ENCODE measurements around the gene SYNDIG1.
"Not testable (repeated sequence)": the region's sequence is repeated elsewhere in the genome, so short reads cannot be mapped to it uniquely, and the experiment has no call there.

SYNDIG1 gene

GRCh38 chr20:24493661-24494459 lies 24.4 kb downstream of the SYNDIG1 start:
- no peak for DNase-seq

DNA sequence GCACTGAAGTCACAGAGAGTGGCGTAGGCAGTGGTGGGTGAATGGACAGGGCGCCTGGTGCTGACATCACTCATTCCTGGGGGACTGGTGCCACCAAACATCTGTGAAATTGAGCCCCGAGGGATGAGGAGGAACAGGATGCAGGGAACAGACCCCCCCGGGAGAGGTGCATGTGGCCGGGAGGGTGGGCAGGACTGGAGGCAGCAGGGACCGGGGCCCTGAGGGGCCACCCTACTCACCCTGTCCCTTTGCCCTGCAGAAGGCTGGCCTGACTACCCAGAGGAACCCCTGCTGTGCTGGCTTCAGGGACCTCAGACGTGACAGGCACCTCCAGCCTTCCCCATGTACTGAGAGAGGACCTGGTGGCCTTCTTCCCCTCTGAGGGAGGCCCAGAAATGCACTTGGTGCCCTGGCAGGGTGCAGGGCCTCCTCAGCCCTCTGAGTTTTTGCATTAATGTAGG lies 25.1 kb downstream of the SYNDIG1 start:
- no peak for DNase-seq

DNA sequence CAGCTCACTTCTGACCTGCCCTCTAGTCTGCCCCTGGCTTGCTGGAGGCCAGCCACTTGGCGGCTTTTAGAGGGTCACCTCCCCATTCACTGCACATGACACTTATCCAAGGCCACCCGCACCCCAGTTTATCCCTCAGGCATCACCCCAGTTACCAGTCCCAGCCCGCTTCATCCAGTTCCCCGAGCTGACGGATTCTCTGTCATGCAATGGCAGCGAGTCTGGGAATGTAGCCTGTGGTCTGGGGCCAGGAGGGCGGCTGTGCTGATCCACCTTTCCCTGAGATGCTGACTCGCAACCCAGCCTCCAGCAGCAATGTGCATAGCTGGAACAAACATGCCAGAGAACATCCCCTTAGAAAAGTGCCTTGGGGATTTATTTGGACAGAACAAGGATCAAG lies 25.8 kb downstream of the SYNDIG1 start:
- no peak for DNase-seq

DNA sequence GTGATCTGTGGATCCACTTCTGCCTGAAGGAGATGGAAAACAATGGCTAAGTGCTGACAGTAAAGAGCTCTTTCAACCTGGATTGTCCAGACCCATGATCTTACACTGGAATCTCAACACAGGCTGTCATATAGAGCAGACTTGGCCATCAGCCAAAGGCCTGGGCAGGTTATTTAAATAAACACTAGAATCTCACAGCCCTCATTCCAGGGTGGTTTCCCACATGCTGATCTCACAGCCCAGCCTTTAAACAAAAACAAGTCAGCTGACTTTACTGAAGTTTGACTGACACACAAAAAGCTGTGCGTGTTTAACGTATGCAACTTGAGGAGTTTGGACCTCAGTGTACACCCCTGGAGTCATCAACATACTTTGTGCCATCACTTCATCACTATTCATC lies 28.4 kb downstream of the SYNDIG1 start:
- no peak for DNase-seq

- DNase-seq: no peak
These were observed 29.2 kb downstream of the SYNDIG1 start for GRCh38 chr20:24498641-24499040.

- no peak for DNase-seq
These were observed 30.0 kb downstream of the SYNDIG1 start for GRCh38 chr20:24499472-24499871.

DNA sequence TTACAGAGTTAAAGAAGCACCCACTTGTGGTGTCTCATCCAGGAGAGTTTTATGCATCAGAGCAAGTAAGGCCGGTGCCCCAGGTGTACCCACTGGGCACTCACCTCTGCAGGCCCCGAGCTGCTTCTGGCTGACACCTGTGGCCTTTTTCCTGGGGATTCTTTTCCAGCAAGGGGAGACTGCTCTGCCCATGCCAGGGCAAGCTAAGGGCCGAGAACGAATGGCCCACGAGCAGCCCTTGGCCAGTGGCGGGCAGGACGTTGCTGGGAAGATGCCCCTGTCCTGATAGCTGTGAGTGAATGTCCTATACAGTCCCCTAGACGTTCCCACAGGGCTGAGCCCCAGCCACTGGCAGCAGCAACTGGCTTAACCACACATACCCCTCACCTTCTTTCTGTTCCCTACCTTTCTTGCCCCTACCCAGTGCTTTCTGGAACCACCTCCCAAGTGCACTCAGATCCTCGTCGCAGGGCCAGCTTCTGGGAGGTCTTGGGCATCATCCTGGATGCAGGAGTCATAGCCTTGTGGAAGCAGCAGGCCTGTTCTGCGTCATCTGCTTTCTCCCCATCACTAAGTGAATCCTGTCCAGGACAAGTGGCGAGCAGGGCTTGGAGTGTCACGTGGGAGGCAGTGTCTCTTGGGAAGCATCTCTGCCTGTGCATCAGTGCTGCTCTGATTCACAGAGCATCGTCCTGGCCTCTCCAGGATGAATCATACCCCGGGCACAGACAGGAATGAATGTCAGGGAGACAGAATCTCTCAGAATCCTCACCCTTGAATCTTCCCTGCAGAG lies 32.5 kb downstream of the SYNDIG1 start:
- no peak for DNase-seq

DNA sequence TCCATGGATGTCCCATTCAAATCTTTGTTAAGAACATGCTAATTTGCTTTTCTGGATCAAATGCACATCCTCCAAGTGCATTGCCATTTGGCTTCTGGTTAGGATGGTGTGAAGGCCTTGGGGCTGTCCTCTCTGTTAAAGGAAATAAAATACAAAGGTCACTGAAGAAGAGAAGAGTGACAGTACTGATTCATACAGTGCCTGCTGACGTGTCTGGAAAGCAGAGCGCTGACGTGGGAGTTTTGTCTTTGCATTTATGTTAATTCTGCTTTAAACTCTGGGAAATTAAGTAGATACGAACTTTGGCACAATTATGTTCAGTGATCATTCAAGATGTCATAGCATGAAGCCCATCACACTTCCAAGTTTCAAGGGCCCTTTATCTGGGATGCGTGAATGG lies 33.2 kb downstream of the SYNDIG1 start:
- no peak for DNase-seq

DNA sequence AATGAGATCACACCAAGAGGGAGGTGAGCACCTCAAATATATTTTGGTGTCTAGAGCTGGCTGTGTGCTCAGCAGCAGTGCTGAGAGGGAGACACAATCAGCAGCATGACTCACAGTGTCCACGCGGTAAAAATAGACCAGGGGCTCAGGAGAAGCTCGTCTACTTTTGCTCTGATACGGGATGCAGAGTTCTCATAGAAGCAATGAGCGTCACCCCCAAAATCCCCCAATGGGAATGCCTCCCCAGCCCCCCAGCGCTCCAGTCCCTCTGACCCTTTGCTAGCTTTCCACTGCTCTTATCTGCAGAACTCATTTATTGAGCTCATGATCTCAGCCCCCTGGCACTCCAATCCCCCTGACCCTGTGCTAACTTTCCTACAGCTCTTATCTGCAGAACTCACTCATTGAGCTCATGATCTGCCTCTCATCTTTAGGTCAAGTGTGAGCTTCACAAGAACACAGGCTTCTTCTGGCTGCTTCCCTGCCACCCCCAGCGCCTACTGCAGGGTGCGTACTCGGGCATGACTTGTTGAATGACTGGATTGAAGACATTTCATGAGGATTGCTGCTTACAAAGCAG lies 34.0 kb downstream of the SYNDIG1 start:
- DNase-seq: no peak

GRCh38 chr20:24504331-24505285 lies 35.2 kb downstream of the SYNDIG1 start:
- DNase-seq: no peak

DNA sequence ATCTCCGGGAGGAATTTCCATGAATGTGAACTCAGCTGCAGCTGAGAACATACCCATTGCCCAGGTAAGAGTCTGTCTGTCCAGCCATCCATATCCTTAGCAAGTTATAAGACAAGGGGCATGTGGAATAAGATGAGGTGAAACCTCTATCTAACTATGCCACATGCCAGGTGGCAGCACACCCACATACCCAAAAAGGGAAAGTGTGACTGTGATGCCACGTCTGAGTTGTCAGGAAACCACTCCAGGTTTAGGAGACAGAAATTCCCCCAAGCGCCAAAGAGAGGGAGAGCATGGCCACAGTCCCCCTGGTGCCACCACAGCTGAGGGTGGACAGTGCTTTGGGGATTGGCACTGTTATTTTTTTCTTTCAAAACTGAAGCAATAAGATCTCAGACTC lies 36.7 kb downstream of the SYNDIG1 start:
- DNase-seq: no peak

GRCh38 chr20:24506696-24507095 lies 37.3 kb downstream of the SYNDIG1 start:
- DNase-seq: no peak

DNA sequence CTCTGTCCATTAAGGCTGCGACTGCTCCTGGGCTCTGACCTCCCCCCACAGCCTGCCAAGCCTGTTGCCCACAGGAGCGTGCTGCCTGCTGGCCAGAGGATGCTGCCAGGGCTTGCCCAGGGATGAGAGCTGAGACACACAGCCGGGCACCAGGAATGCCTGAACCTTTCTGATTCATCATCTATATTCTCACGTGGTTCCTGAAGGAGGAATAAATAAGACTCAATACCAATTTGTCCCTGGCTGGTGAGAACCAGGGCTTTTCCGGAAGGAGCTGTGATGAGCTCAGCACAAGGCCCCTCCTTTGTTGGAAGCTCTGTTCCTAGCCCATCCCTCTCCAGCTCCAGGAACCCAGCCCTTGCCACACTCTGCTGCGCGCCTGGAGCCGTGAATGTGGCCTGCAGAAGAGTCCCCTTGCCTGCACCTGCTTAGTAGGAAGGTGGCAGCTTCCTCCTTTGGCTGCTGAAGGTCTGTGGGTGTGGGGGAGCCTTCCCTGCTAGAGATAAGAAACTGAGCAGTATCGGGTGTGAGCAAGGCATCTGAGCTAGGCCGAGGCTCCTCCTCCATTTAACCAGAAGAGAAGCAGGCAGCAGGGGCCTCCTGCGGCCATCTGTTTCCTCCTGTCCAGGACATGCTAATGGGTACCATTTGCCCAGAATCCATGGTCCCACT lies 37.9 kb downstream of the SYNDIG1 start:
- DNase-seq: no peak

- DNase-seq: not testable (repeated sequence)
These were observed 43.0 kb downstream of the SYNDIG1 start for GRCh38 chr20:24512441-24512840.

DNA sequence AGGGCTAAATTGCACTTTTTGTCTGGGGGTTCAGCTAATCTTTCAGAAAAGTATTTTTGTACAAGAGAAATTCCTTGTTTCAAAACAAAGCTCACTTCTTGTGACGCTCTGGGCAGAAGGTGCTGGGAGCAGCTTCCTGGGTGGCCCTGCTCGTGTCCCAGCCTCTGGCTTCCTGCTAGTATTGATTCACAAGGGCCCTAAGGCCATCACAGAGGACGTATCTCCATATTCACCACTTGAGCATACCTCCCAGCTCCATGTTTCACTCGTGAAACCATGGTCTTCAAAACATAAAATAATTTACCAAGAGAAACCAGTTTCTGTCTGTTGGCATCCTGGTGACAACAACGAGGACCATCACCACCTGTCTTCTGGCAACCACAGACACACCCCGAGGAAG lies 49.1 kb downstream of the SYNDIG1 start:
- no peak for DNase-seq

DNA sequence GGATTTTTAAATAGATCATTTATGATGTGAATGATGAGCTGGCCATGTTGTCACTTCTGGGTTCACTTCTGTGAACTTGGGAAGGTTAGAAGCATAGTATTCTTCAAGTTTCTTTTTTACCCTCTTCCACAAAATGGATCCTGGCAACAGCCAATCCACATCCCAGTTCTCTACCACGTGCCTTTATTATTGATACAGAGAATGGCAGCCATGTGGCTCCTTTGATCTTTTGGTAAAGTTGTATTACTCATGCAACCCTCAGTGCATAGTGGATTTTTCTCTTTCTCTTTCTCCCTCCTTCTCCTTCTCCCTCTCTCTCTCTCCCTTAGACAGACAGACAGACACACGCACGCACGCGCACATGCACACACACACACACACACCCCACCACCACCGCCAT lies 50.0 kb downstream of the SYNDIG1 start:
- no peak for DNase-seq

GRCh38 chr20:24521032-24521431 lies 51.6 kb downstream of the SYNDIG1 start:
- no peak for DNase-seq

- no peak for DNase-seq
These were observed 53.3 kb downstream of the SYNDIG1 start for GRCh38 chr20:24522452-24523330.

GRCh38 chr20:24523661-24524060 lies 54.2 kb downstream of the SYNDIG1 start:
- no peak for DNase-seq

DNA sequence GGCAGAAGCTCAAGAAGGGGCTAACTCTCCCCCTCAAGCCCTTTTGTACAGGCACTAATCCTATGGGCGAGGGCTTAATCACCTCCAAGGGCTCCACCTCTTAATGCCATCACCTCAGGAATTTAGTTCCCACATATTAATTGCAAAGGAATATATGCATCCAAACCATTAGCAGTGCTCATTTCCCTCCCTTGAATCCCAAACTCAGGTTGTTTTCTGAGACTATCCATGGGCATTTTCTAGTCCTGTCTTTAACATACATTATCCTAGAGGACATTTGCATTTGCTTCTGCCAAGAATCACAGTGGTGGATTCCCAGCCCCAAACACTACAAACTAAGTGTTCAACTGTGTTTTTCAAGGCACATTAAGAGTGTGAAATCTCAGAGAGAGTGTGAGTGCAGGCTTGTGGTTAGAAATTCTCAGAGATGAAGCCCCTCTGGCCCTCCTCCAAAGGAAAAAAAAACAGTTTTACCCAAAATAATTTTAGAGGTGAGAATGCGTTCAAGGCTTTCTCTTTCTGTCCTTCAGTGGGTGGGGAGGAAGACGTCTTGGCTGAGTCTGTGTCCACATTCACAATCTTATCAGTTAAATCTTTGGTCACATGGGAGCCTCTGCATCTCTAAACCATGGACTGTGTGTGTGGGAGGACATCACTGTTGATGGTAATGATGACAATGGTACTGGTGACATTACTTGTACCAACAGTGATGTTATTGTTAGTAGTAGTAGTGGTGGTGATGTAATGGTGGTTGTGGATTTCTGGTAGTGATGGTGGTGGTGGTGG lies 59.3 kb downstream of the SYNDIG1 start:
- DNase-seq: no peak
